ENCODE measurements around the gene ZNF311.
"Not testable (repeated sequence)": the region's sequence is repeated elsewhere in the genome, so short reads cannot be mapped to it uniquely, and the experiment has no call there.

Gene ZNF311

GRCh38 chr6:28985462-28986164, 19.5 kb downstream of the ZNF311 start:
- peak overlapping the region in 18 of 21 experiments; percentile 34 to 89 (median 79) for H3K27ac ChIP-seq
- H3K4me3 ChIP-seq = peak overlapping the region; percentile 24 to 56 (median 40)

GRCh38 chr6:28983838-28984237, 21.3 kb downstream of the ZNF311 start:
- no peak overlapping the region for H3K27ac ChIP-seq

GRCh38 chr6:28982476-28983266, 22.4 kb downstream of the ZNF311 start:
- peak overlapping the region; percentile 55 to 69 (median 59) for H3K4me3 ChIP-seq
- peak overlapping the region in 12 of 21 experiments; percentile 24 to 72 (median 54) for H3K27ac ChIP-seq

More at GRCh38 chr6:28983838-28984237, 21.3 kb downstream of the ZNF311 start:
- H3K4me3 ChIP-seq = no peak overlapping the region

GRCh38 chr6:28981833-28982475, 23.2 kb downstream of the ZNF311 start:
- H3K27ac ChIP-seq = peak overlapping the region in 14 of 21 experiments; percentile 24 to 72 (median 58)

DNA sequence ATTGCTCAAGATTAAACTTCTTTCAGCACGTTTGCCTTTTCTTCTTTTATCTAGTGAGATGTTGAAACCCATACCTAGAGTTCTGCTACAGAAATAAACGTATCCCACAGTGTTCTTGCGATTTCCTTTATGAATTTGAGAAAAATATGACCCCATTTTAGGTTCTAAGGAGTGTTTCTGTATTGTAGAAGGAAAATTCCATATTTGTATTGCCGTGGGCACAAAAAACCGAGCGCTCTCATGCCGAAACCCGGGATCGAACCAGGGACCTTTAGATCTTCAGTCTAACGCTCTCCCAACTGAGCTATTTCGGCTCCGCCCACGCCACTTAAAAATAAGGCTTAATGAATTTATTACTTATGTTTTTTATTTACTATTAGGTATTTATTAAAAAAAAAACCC, 23.7 kb downstream of the ZNF311 start:
- Histone ChIP-seq H3K4me3 (peak overlapping the region; percentile 55 to 69 (median 59)), H3K27ac (peak overlapping the region in 9 of 21 experiments; percentile 13 to 65 (median 44))

More at GRCh38 chr6:28981833-28982475, 23.2 kb downstream of the ZNF311 start:
- peak overlapping the region; percentile 55 to 69 (median 59) for H3K4me3 ChIP-seq

GRCh38 chr6:28980852-28981430, 24.2 kb downstream of the ZNF311 start:
- Histone ChIP-seq H3K4me3 (peak overlapping the region; percentile 55 to 69 (median 59)), H3K27ac (peak overlapping the region in 7 of 21 experiments; percentile 13 to 60 (median 31))

GRCh38 chr6:28980137-28980851, 24.8 kb downstream of the ZNF311 start:
- H3K4me3 ChIP-seq = peak overlapping the region in 4 of 7 experiments; percentile 56 to 69 (median 60)
- peak overlapping the region in 3 of 21 experiments; percentile 28 to 60 (median 41) for H3K27ac ChIP-seq

DNA sequence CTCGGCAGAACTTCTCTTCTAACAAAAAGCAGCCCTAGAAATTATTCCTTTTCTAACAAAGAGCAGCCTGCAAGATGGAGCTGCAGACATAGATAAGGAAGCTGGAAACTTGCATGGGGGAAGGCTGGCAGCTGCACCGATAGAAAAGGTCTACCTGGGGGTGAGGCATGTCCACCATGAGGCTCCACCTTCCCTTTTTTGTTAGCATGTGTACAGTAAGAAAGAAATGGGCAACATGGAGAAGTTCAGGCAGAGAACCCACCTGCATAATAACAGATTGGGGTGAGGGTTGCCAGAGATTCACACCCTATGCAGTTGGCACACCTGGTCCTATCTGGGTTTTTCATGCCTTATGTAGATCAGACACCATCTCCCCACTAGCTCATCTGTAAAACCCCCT, 25.4 kb downstream of the ZNF311 start:
- no peak overlapping the region for H3K27ac ChIP-seq
- no peak overlapping the region for H3K4me3 ChIP-seq

DNA sequence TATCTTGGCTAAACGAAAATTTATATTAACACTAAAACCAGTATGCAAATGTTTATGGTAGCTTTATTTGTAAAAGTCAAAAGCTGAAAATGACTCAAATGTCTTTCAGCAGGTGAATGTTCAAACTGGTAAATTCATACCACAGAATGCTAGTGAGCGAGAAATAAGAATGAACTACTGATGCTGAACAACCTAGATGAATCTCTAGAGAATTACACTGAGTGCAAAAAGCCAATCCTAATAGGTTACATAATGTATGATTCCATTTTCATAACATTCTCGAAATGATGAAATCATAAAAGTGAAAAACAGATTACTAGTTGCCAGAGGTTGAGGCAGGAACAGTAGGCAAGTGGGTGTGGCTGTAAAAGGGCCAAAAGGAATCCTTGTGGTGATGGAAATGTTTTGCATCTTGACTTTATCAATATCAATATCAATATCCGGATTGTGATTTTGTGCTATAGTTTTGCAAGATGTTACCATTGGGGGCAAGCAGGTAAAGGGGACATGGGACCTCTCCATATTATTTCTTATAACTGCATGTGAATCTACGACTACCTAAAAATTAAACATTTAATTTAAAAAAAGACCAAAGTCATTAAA, 26.1 kb downstream of the ZNF311 start:
- Histone ChIP-seq H3K4me3 (no peak overlapping the region), H3K27ac (no peak overlapping the region)

DNA sequence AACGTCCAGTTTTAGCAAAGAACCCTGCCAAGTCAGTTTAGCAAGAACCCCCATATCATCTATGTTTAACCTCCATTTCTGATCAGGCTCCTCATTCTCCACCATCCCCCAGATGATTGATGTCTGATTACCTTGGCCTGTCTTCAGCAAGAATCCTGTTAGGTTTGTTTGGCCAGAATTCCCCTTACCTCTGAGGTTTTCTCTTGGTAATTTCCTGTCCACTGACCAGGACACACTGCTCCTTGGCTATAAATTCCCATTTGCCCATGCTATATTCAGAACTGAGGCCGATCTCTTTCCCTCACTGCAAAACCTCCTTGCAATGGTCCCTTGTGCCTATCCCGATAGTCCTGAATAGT, 27.0 kb downstream of the ZNF311 start:
- Histone ChIP-seq H3K4me3 (no peak overlapping the region), H3K27ac (peak overlapping the region in 7 of 21 experiments; percentile 21 to 77 (median 59))

DNA sequence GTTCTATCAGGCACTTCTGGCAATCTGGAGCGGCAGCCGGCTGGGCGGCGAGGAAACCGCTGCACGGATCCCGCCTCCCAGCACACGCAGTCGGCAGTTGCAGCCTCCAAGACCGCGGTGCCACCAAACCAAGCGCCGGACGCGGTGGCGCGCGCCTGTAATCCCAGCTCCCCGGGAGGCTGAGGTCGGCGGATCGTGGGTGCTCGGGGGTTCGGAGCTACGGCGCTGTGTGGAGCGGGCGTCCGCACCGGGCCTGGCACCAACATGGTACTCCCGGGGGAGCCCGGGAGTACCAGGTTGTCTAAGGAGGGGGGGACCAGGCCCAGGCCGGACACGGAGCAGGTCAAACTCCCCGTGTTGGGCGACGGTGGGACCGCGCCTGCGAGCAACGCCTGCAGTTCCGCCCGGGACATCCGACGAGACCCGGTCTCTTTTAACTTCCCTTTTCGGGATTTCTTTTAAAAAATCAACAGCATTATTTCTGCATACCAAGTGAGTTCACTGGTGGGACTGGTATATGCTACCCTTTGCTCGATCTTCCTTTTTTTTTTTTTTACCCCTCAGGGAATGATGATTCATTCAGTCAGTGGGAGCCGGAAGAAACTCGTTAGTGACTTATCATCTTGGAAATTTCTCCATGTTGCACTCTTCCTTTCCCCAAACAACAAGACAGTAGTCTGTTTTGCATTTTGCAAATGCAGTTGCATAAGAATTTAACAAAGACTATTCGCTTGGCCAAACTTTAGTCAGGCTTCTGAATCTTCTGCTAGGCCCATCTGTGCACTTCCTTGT, 27.6 kb downstream of the ZNF311 start:
- Histone ChIP-seq H3K27ac (peak overlapping the region in 13 of 21 experiments; percentile 10 to 77 (median 63)), H3K4me3 (peak overlapping the region; percentile 23 to 43 (median 30))

- no peak overlapping the region for H3K4me3 ChIP-seq
- no peak overlapping the region for H3K27ac ChIP-seq
These were observed 28.4 kb downstream of the ZNF311 start for GRCh38 chr6:28976677-28977076.

DNA sequence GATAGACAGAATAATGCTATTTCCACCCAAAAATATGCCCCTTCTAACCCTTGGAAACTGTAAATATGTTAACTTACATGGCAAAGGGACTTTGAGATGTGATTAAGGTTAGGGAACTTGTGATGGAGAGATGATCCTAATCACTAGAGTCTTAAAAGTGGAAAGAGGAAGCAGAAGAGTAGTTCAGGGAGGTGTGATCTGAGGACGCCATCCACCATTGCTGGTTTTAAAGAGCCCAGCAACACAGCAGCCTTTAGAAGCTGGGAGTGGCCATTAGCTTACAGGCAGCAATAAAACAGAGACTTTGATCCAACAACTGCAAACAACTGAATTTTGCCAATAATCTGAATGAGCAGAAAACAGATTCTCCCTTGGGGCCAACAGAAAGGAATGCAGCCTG, 30.6 kb downstream of the ZNF311 start:
- Histone ChIP-seq H3K4me3 (no peak overlapping the region), H3K27ac (no peak overlapping the region)

DNA sequence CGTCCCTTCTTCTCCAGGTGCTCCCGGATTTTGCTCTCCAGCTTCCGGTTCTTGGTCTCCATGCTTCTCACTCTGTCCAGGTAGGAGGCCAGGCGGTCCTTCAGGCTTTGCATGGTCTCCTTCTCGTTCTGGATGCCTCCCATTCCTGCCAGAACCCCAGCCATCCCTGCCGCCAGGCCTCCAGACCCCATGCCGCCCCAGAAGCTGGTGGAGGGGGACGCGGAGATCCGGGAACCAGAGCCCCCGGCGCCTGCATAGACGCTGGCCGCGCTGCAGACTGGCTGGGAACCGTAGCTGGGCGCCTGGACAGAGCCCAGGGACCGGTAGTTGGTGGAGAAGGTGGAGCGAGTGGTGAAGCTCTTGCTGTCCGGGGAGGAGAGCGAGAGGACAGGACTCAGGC, 35.1 kb downstream of the ZNF311 start:
- not testable (repeated sequence) for H3K4me3 ChIP-seq, H3K27ac ChIP-seq

- H3K4me3 ChIP-seq = no peak overlapping the region
These were observed 36.0 kb downstream of the ZNF311 start for GRCh38 chr6:28969129-28969528.

GRCh38 chr6:28968476-28968875, 36.6 kb downstream of the ZNF311 start:
- H3K27ac ChIP-seq = no peak overlapping the region
- no peak overlapping the region for H3K4me3 ChIP-seq

More at GRCh38 chr6:28969129-28969528, 36.0 kb downstream of the ZNF311 start:
- H3K27ac ChIP-seq = no peak overlapping the region

DNA sequence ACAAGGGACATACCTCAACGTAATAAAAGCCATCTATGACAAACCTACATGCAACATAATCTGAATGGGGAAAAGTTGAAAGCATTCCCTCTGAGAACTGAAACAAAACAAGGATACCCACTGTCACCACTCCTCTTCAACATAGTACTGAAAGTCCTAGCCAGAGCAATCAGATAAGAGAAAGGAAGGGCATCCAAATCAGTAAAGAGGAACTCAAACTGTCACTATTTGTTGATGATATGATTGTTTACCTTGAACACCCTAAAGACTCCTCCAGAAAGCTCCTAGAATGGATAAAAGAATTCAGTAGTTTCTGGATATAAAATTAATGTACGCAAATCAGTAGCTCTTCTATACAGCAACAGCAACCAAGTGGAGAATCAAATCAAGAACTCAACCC, 39.4 kb downstream of the ZNF311 start:
- Histone ChIP-seq H3K4me3 (no peak overlapping the region), H3K27ac (no peak overlapping the region)

Measured in skin epidermis (tissue), 12 donors.